Activated CD4-positive, alpha-beta T cell treated with anti-CD3 and anti-CD28 coated beads, Interleukin-2, amount 50 U/mL, for 24 hours (primary cell): Measurements from ENCODE around the gene NLN.
"Not testable (repeated sequence)": the region's sequence is repeated elsewhere in the genome, so short reads cannot be mapped to it uniquely, and the experiment has no call there.

ENCODE experiments used
- DNase-seq, 2 donors: peaks; one replicate each; pipeline ENCODE4 v3.0.0-alpha.2; 2020; ENCODE audit warnings: low read depth in 1 of 2, low spot score in 1 of 2

The NLN gene

GRCh38 chr5:65830856-65831255 is 108.9 kb downstream of the NLN start:
- DNase-seq = no peak

- DNase-seq = no peak
Measured at GRCh38 chr5:65831276-65831675, 109.3 kb downstream of the NLN start.

GRCh38 chr5:65832152-65832551 is 110.1 kb downstream of the NLN start:
- DNase-seq = no peak

- DNase-seq = no peak
Measured at GRCh38 chr5:65832603-65833228, 110.7 kb downstream of the NLN start.

- no peak for DNase-seq
Measured at GRCh38 chr5:65833780-65834179, 111.8 kb downstream of the NLN start.

GRCh38 chr5:65834306-65834705 is 112.3 kb downstream of the NLN start:
- DNase-seq = no peak

GRCh38 chr5:65835191-65835590 is 113.2 kb downstream of the NLN start:
- DNase-seq = no peak

GRCh38 chr5:65837139-65837538 is 115.1 kb downstream of the NLN start:
- DNase-seq = no peak

- DNase-seq = not testable (repeated sequence)
Measured at GRCh38 chr5:65839170-65839569, 117.2 kb downstream of the NLN start.

- DNase-seq = no peak
Measured at GRCh38 chr5:65840071-65840470, 118.1 kb downstream of the NLN start.

GRCh38 chr5:65844763-65845162 is 122.8 kb downstream of the NLN start:
- not testable (repeated sequence) for DNase-seq

GRCh38 chr5:65846101-65846500 is 124.1 kb downstream of the NLN start:
- DNase-seq = no peak

GRCh38 chr5:65847019-65847418 is 125.0 kb downstream of the NLN start:
- DNase-seq = not testable (repeated sequence)

GRCh38 chr5:65849918-65850317 is 127.9 kb downstream of the NLN start:
- DNase-seq = not testable (repeated sequence)

- DNase-seq = no peak
Measured at GRCh38 chr5:65854925-65855324, 132.9 kb downstream of the NLN start.

- DNase-seq = no peak
Measured at GRCh38 chr5:65855766-65856315, 133.8 kb downstream of the NLN start.

- no peak for DNase-seq
Measured at GRCh38 chr5:65856520-65856919, 134.5 kb downstream of the NLN start.

- DNase-seq = no peak
Measured at GRCh38 chr5:65858316-65858715, 136.3 kb downstream of the NLN start.

- DNase-seq = no peak
Measured at GRCh38 chr5:65861830-65862241, 139.8 kb downstream of the NLN start.

GRCh38 chr5:65862384-65862783 is 140.4 kb downstream of the NLN start:
- no peak for DNase-seq

GRCh38 chr5:65863747-65864146 is 141.7 kb downstream of the NLN start:
- no peak for DNase-seq

- no peak for DNase-seq
Measured at GRCh38 chr5:65866837-65867521, 145.0 kb downstream of the NLN start.
